CD8-positive, alpha-beta memory T cell (primary cell): ENCODE results near the gene MAEA. TPM values are rescaled to one million over a fixed set of nuclear protein-coding genes. Genes with fewer than 3 reads are reported as not detected.

Source experiments
- CTCF ChIA-PET: fragments of 350-600 bp; sonication (Branson Sonifier 250); formaldehyde crosslinking; loops from one replicate; lab custom pipeline; 2021; ENCODE audit warnings: antibody characterized with exemption; lab: Charles Lee
- POLR2A ChIA-PET: fragments of 350-600 bp; sonication (Branson Sonifier 250); formaldehyde crosslinking; loops from one replicate; lab custom pipeline; 2021; ENCODE audit warnings: antibody characterized with exemption; lab: Charles Lee
- DNase-seq, 5 donors: peaks; one replicate each; pipeline versions ENCODE4 v3.0.0 to v3.0.0-alpha.2; 2020 to 2022; ENCODE audit warnings: mixed read lengths in 1 of 5
- H3K27ac ChIP-seq: one replicate; pipeline ENCODE4 v1.7.0; 2013; ENCODE audit warnings: low read depth, mild to moderate bottlenecking, low read length, moderate library complexity
- H3K27me3 ChIP-seq: 2 replicates; pipeline ENCODE4 v1.7.0; 2013; ENCODE audit warnings: low read length, mild to moderate bottlenecking; ENCODE audit not compliant: insufficient read depth, poor library complexity, severe bottlenecking
- H3K36me3 ChIP-seq: 2 replicates; pipeline ENCODE4 v1.7.0; 2013; ENCODE audit warnings: mild to moderate bottlenecking, low read length, moderate library complexity; ENCODE audit not compliant: insufficient read depth
- H3K4me1 ChIP-seq: 2 replicates; pipeline ENCODE4 v1.7.0; 2013; ENCODE audit warnings: mild to moderate bottlenecking, low read length, moderate library complexity; ENCODE audit not compliant: insufficient read depth
- H3K4me3 ChIP-seq: 2 replicates; pipeline ENCODE4 v1.7.0; 2013; ENCODE audit warnings: mild to moderate bottlenecking, low read length
- H3K9me3 ChIP-seq: 2 replicates; pipeline ENCODE4 v1.7.0; 2013; ENCODE audit warnings: mild to moderate bottlenecking, low read length
- H3K27ac Mint-ChIP-seq, 8 donors: one replicate each; pipeline ENCODE4 v1.8.0; 2020 to 2021; ENCODE audit warnings: mixed read lengths in 8 of 8, mild to moderate bottlenecking in 6 of 8, inconsistent platforms in 3 of 8, moderate library complexity in 3 of 8
- H3K27me3 Mint-ChIP-seq, 2 donors: one replicate each; pipeline ENCODE4 v1.8.0; 2020 to 2021; ENCODE audit warnings: mixed read lengths in 2 of 2, mild to moderate bottlenecking in 1 of 2, moderate library complexity in 1 of 2
- H3K36me3 Mint-ChIP-seq, 3 donors: one replicate each; pipeline ENCODE4 v1.8.0; 2020 to 2021; ENCODE audit warnings: mixed read lengths in 3 of 3, inconsistent platforms in 1 of 3, mild to moderate bottlenecking in 1 of 3
- H3K4me1 Mint-ChIP-seq, 3 donors: one replicate each; pipeline ENCODE4 v1.8.0; 2020 to 2021; ENCODE audit warnings: mixed read lengths in 3 of 3, inconsistent platforms in 1 of 3, mild to moderate bottlenecking in 1 of 3
- H3K4me3 Mint-ChIP-seq, 7 donors: one replicate each; pipeline ENCODE4 v1.8.0; 2020 to 2021; ENCODE audit warnings: mixed read lengths in 7 of 7, mild to moderate bottlenecking in 6 of 7, moderate library complexity in 4 of 7, inconsistent platforms in 2 of 7
- H3K9me3 Mint-ChIP-seq, 5 donors: one replicate each; pipeline ENCODE4 v1.8.0; 2020 to 2022; ENCODE audit warnings: mixed read lengths in 5 of 5, mild to moderate bottlenecking in 3 of 5, moderate library complexity in 2 of 5, inconsistent platforms in 1 of 5
- polyA plus RNA-seq: library from polyadenylated mRNA; unstranded; fragments of 300-500 nt; fragmentation: Illumina TruSeq; gene quantifications from one replicate; pipeline ENCODE4 v1.2.3, GENCODE V29; 2021
- total RNA-seq, 2 experiments: library from RNA; stranded (reverse); gene quantifications; one replicate each; pipeline ENCODE4 v1.2.3, GENCODE V29; 2021

The MAEA gene
- total and polyA plus RNA-seq, 3 experiments from 2014 or later: 59.4 to 75.3 (median 63.8) TPM

- H3K9me3 ChIP-seq: no peaks in the 10 kb centered on the region
- no peak overlapping the region for H3K27ac ChIP-seq
- CTCF ChIA-PET: no interaction called here
- no peaks in the 10 kb centered on the region for H3K4me1 ChIP-seq
- H3K4me3 Mint-ChIP-seq: no peak overlapping the region
- H3K36me3 Mint-ChIP-seq: peaks cover 0 to 34% (median 0%) of the 10 kb centered on the region in 3 donors
- no peaks in the 10 kb centered on the region for H3K27me3 ChIP-seq
- H3K36me3 ChIP-seq: no peaks in the 10 kb centered on the region
- H3K9me3 Mint-ChIP-seq: no peaks in the 10 kb centered on the region
- no peaks in the 10 kb centered on the region for H3K4me1 Mint-ChIP-seq
- H3K27me3 Mint-ChIP-seq: no peaks in the 10 kb centered on the region
- DNase-seq: no peak
- H3K4me3 ChIP-seq: no peak overlapping the region
- no peak overlapping the region for H3K27ac Mint-ChIP-seq
- POLR2A ChIA-PET: no interaction called here
Observed at GRCh38 chr4:1362046-1362445, 72.4 kb downstream of the MAEA start.

GRCh38 chr4:1362521-1362920 lies 72.8 kb downstream of the MAEA start:
- ChIA-PET POLR2A (no interaction called here), CTCF (no interaction called here)
- no peak overlapping the region for H3K4me3 Mint-ChIP-seq
- no peak overlapping the region for H3K27ac Mint-ChIP-seq
- Histone ChIP-seq H3K27me3 (no peaks in the 10 kb centered on the region), H3K36me3 (no peaks in the 10 kb centered on the region), H3K4me1 (no peaks in the 10 kb centered on the region), H3K4me3 (no peak overlapping the region), H3K9me3 (no peaks in the 10 kb centered on the region), H3K27ac (no peak overlapping the region)
- DNase-seq: no peak
- no peaks in the 10 kb centered on the region for H3K4me1 Mint-ChIP-seq
- H3K27me3 Mint-ChIP-seq: no peaks in the 10 kb centered on the region
- peaks cover 0 to 37% (median 0%) of the 10 kb centered on the region in 3 donors for H3K36me3 Mint-ChIP-seq
- no peaks in the 10 kb centered on the region for H3K9me3 Mint-ChIP-seq

- no peak overlapping the region for H3K4me3 ChIP-seq
- no peak for DNase-seq
- H3K27me3 ChIP-seq: no peaks in the 10 kb centered on the region
- H3K36me3 ChIP-seq: no peaks in the 10 kb centered on the region
- no peaks in the 10 kb centered on the region for H3K9me3 Mint-ChIP-seq
- no peaks in the 10 kb centered on the region for H3K27me3 Mint-ChIP-seq
- no peaks in the 10 kb centered on the region for H3K4me1 Mint-ChIP-seq
- no peaks in the 10 kb centered on the region for H3K4me1 ChIP-seq
- H3K9me3 ChIP-seq: no peaks in the 10 kb centered on the region
- no peak overlapping the region for H3K4me3 Mint-ChIP-seq
- no peak overlapping the region for H3K27ac Mint-ChIP-seq
- no peak overlapping the region for H3K27ac ChIP-seq
- peaks cover 0 to 40% (median 0%) of the 10 kb centered on the region in 3 donors for H3K36me3 Mint-ChIP-seq
- ChIA-PET POLR2A (no interaction called here), CTCF (no interaction called here)
Observed at GRCh38 chr4:1363513-1363912, 73.8 kb downstream of the MAEA start.

- Histone ChIP-seq H3K4me3 (no peak overlapping the region), H3K36me3 (no peaks in the 10 kb centered on the region), H3K27ac (no peak overlapping the region), H3K27me3 (no peaks in the 10 kb centered on the region), H3K4me1 (no peaks in the 10 kb centered on the region), H3K9me3 (no peaks in the 10 kb centered on the region)
- Mint-ChIP-seq H3K27ac (no peak overlapping the region), H3K4me1 (no peaks in the 10 kb centered on the region), H3K9me3 (no peaks in the 10 kb centered on the region), H3K36me3 (peaks cover 0 to 33% (median 0%) of the 10 kb centered on the region in 3 donors), H3K4me3 (no peak overlapping the region), H3K27me3 (no peaks in the 10 kb centered on the region)
- ChIA-PET CTCF (no interaction called here), POLR2A (no interaction called here)
- no peak for DNase-seq
Observed at GRCh38 chr4:1364217-1364616, 74.5 kb downstream of the MAEA start.

GRCh38 chr4:1364748-1365147 lies 75.1 kb downstream of the MAEA start:
- H3K36me3 ChIP-seq: no peaks in the 10 kb centered on the region
- no peaks in the 10 kb centered on the region for H3K4me1 ChIP-seq
- Mint-ChIP-seq H3K4me3 (no peak overlapping the region), H3K27me3 (no peaks in the 10 kb centered on the region), H3K4me1 (no peaks in the 10 kb centered on the region), H3K9me3 (no peaks in the 10 kb centered on the region), H3K36me3 (peaks cover 0 to 34% (median 0%) of the 10 kb centered on the region in 3 donors), H3K27ac (no peak overlapping the region)
- H3K4me3 ChIP-seq: no peak overlapping the region
- CTCF ChIA-PET: no interaction called here
- H3K27ac ChIP-seq: no peak overlapping the region
- no peaks in the 10 kb centered on the region for H3K9me3 ChIP-seq
- POLR2A ChIA-PET: no interaction called here
- DNase-seq: peak in 1 of 5 donors; percentile 16
- no peaks in the 10 kb centered on the region for H3K27me3 ChIP-seq

- H3K27ac ChIP-seq: no peak overlapping the region
Observed at GRCh38 chr4:1365271-1366178, 75.8 kb downstream of the MAEA start.

GRCh38 chr4:1366371-1367229 lies 76.9 kb downstream of the MAEA start:
- Histone ChIP-seq H3K4me3 (no peak overlapping the region), H3K4me1 (no peaks in the 10 kb centered on the region), H3K36me3 (no peaks in the 10 kb centered on the region), H3K27ac (no peak overlapping the region), H3K27me3 (no peaks in the 10 kb centered on the region), H3K9me3 (no peaks in the 10 kb centered on the region)
- DNase-seq: peak in 1 of 5 donors; percentile 37
- Mint-ChIP-seq H3K27ac (no peak overlapping the region), H3K4me3 (no peak overlapping the region), H3K9me3 (no peaks in the 10 kb centered on the region), H3K4me1 (peaks cover 0 to 3% (median 0%) of the 10 kb centered on the region in 3 donors), H3K36me3 (peaks cover 0 to 43% (median 3%) of the 10 kb centered on the region in 3 donors), H3K27me3 (no peaks in the 10 kb centered on the region)
- ChIA-PET CTCF (no interaction called here), POLR2A (no interaction called here)

More at GRCh38 chr4:1365271-1366178, 75.8 kb downstream of the MAEA start:
- H3K4me3 ChIP-seq: no peak overlapping the region
- H3K27me3 ChIP-seq: no peaks in the 10 kb centered on the region
- CTCF ChIA-PET: no interaction called here
- H3K9me3 ChIP-seq: no peaks in the 10 kb centered on the region
- H3K36me3 ChIP-seq: no peaks in the 10 kb centered on the region
- no peaks in the 10 kb centered on the region for H3K4me1 ChIP-seq
- POLR2A ChIA-PET: no interaction called here
- H3K4me3 Mint-ChIP-seq: no peak overlapping the region
- peak in 1 of 5 donors; percentile 44 for DNase-seq
- H3K27ac Mint-ChIP-seq: no peak overlapping the region
- no peaks in the 10 kb centered on the region for H3K9me3 Mint-ChIP-seq
- peaks cover 0 to 38% (median 0%) of the 10 kb centered on the region in 3 donors for H3K36me3 Mint-ChIP-seq
- H3K4me1 Mint-ChIP-seq: no peaks in the 10 kb centered on the region
- H3K27me3 Mint-ChIP-seq: no peaks in the 10 kb centered on the region
